ENCODE measurements around the gene PICALM.
"Not testable (repeated sequence)": the region's sequence is repeated elsewhere in the genome, so short reads cannot be mapped to it uniquely, and the experiment has no call there.

PICALM gene

GRCh38 chr11:85953491-85954143 lies 115.3 kb downstream of the PICALM start:
- peak; percentile 94 for DNase-seq (ENCODE audit: low read depth)
- no peak overlapping the region for H3K4me3 ChIP-seq (replicated peaks; ENCODE audit: low read depth, low read length)
- TF ChIP-seq CTCF (IDR thresholded peaks at IDR 0.05; ENCODE audit: low read length, missing control alignments), result no peak

- not testable (repeated sequence) for DNase-seq (ENCODE audit: low read depth); H3K4me3 ChIP-seq (replicated peaks; ENCODE audit: low read depth, low read length)
These were observed 116.8 kb downstream of the PICALM start for GRCh38 chr11:85952108-85952485.

DNA sequence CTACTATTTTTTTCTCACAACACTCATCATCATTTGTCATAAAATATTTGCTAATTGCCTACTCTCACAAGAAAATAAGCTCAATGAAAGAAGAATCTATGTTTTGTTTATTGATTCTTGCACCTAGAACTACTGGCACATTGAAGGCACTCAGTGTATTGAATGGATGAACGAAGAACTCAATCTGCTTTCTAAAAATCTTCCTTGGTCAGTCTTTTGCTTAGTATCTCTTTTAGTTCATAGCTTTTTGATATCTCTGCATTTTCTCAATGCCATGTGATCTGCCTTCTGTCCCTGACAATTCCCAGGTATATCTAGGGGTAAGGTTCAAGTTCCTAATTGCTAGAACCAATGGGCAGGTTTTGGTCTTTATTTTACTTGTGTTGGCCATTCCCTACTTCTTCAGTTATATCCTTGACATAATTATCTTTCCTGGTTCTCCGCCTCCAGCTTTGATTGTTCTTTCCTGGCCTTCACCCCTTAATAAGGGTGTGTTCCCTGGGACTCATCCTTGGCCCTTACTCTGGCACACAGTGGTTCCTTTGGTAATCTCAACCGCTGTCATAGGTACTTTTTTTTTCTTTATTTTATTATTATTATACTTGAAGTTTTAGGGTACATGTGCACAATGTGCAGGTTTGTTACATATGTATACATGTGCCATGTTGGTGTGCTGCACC lies 117.3 kb downstream of the PICALM start:
- DNase-seq (ENCODE audit: low read depth), result no peak
- H3K4me3 ChIP-seq (replicated peaks; ENCODE audit: low read depth, low read length), result no peak overlapping the region
- TF ChIP-seq CTCF (IDR thresholded peaks at IDR 0.05; ENCODE audit: low read length, missing control alignments), result no peak

GRCh38 chr11:85951049-85951405 lies 117.9 kb downstream of the PICALM start:
- no peak for TF ChIP-seq CTCF (IDR thresholded peaks at IDR 0.05; ENCODE audit: low read length, missing control alignments)
- DNase-seq (ENCODE audit: low read depth), result no peak

GRCh38 chr11:85950317-85951048 lies 118.4 kb downstream of the PICALM start:
- no peak overlapping the region for H3K4me3 ChIP-seq (replicated peaks; ENCODE audit: low read depth, low read length)
- no peak for DNase-seq (ENCODE audit: low read depth)
- TF ChIP-seq CTCF (IDR thresholded peaks at IDR 0.05; ENCODE audit: low read length, missing control alignments), result no peak

More at GRCh38 chr11:85951049-85951405, 117.9 kb downstream of the PICALM start:
- no peak overlapping the region for H3K4me3 ChIP-seq (replicated peaks; ENCODE audit: low read depth, low read length)

DNA sequence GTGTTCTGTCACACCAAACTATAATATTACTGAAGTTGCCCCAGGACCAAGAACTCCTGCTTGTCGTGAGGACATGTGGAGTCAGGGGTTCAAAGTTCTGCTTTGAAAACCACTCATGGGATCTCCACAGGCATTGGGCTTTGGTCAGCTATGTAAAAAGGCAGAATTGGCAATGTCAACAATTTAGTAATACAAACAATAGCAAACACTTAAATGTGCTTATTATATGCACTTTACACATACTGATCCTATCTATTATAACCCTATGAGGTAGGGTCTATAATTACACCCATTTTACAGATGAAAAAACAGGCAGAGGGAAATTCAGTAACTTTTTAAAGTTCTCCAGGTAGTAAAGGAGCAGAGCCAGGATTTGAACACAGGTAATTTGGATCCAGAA lies 119.1 kb downstream of the PICALM start:
- DNase-seq (ENCODE audit: low read depth), result no peak
- no peak overlapping the region for H3K4me3 ChIP-seq (replicated peaks; ENCODE audit: low read depth, low read length)
- TF ChIP-seq CTCF (IDR thresholded peaks at IDR 0.05; ENCODE audit: low read length, missing control alignments), result no peak

GRCh38 chr11:85948884-85949283 lies 120.0 kb downstream of the PICALM start:
- DNase-seq (ENCODE audit: low read depth), result no peak

More at GRCh38 chr11:85948884-85949283, 120.0 kb downstream of the PICALM start:
- TF ChIP-seq CTCF (IDR thresholded peaks at IDR 0.05; ENCODE audit: low read length, missing control alignments), result no peak
- H3K4me3 ChIP-seq (replicated peaks; ENCODE audit: low read depth, low read length), result no peak overlapping the region
